HT-29 (cell line): ENCODE results near the gene PCDHA9. TPM values are rescaled to one million over a fixed set of nuclear protein-coding genes. Genes with fewer than 3 reads are reported as not detected.
"Not testable (repeated sequence)": the region's sequence is repeated elsewhere in the genome, so short reads cannot be mapped to it uniquely, and the experiment has no call there.

ENCODE experiments used
- DNase-seq: peaks from one replicate; pipeline ENCODE4 v3.0.0-alpha.2; 2015; ENCODE audit warnings: low spot score
- total RNA-seq: library from RNA; depleted of rRNA; stranded (reverse); fragments of >200 nt; shearing (Covaris generic); gene quantifications from 2 replicates; pipeline ENCODE4 v1.2.3, GENCODE V29; 2014; rRNA removed

PCDHA9 gene
- not detected in 2 replicates for total RNA-seq

GRCh38 chr5:140848139-140849102, at the start of gene PCDHA9:
Gene PCDHA9 (plus strand): TSS chr5:140848382. CDS start chr5:140848496, 114 bp downstream.
- DNase-seq = not testable (repeated sequence)

DNA sequence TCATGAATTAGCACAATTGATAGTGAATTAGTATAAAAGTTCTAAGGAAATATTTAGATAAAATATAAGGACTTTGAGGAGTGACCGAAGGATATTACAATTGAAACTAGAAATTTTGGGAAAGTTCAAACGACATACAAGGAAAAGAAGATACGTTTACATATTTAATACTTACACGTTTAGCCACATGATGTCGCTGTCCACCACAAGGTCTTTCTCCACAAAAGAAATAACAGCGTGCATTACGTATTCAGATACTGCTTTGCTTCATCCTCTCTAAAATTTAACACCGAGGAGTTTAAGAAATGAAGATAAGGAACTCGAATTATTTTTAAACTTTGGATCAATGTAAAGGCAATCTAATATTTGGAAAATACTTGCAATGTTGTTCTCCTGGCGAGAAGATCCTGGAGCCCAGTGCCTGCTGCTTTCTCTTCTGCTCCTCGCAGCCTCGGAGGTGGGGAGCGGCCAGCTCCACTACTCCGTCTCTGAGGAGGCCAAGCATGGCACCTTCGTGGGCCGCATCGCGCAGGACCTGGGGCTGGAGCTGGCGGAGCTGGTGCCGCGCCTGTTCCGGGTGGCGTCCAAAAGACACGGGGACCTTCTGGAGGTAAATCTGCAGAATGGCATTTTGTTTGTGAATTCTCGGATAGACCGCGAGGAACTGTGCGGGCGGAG, 47.2 kb upstream of the PCDHA9 start, which contains the start of gene PCDHA3:
TSS of gene PCDHA3 (plus strand) at position 242 of the 678 bp plus-strand sequence.
- DNase-seq = no peak

- no peak for DNase-seq
Measured at GRCh38 chr5:140801494-140801841, 46.7 kb upstream of the PCDHA9 start.

GRCh38 chr5:140802381-140802780, 45.8 kb upstream of the PCDHA9 start:
- DNase-seq = not testable (repeated sequence)

- no peak for DNase-seq
Measured at GRCh38 chr5:140802781-140803271, 45.4 kb upstream of the PCDHA9 start.

GRCh38 chr5:140806834-140807775, 41.1 kb upstream of the PCDHA9 start, which contains the start of gene PCDHA4:
Gene PCDHA4 (plus strand): TSS chr5:140807068.
- no peak for DNase-seq

- not testable (repeated sequence) for DNase-seq
Measured at GRCh38 chr5:140808241-140808888, 39.8 kb upstream of the PCDHA9 start.

DNA sequence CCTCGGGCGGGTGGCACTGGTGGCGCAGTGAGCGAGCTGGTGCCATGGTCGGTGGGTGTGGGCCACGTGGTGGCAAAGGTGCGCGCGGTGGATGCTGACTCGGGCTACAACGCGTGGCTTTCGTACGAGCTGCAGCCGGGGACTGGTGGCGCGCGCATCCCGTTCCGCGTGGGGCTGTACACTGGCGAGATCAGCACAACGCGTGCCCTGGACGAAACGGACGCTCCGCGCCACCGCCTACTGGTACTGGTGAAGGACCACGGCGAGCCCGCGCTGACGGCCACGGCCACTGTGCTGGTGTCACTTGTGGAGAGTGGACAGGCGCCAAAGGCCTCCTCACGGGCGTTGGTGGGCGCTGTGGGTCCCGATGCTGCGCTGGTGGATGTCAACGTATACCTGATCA, 39.3 kb upstream of the PCDHA9 start:
- no peak for DNase-seq

DNA sequence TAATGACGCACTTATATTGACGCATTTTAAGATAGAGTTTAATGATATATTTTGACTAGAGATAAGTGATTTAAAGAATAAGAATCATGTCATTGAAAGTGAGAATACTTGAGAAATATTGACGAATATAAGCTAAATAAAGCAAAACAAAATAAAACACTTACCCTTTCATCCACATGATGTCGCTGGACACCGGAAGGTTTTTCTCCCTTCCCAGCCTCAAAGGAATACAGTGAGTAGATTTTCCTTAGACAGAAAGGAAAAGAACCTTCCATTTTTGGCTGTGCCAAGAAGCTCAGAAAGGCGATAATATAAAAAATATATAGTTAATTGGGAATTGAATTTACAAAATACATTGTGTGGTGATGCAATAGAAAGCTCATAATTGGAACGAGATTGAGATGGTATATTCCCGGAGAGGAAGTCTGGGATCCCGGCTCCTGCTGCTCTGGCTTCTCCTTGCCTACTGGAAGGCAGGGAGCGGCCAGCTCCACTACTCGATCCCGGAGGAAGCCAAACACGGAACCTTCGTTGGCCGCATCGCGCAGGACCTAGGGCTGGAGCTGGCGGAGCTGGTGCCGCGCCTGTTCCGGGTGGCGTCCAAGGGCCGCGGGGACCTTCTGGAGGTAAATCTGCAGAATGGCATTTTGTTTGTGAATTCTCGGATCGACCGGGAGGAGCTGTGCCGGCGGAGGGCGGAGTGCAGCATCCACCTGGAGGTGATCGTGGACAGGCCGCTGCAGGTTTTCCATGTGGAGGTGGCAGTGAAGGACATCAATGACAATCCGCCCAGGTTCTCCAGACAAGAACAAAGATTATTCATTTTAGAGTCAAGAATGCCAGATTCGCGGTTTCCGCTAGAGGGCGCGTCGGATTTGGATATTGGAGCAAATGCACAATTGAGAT, 26.6 kb upstream of the PCDHA9 start, which contains the start of gene PCDHA5:
TSS of gene PCDHA5 (plus strand) at position 239 of the 906 bp plus-strand sequence.
- DNase-seq = no peak

GRCh38 chr5:140822281-140822629, 25.9 kb upstream of the PCDHA9 start:
- no peak for DNase-seq

- not testable (repeated sequence) for DNase-seq
Measured at GRCh38 chr5:140822969-140823368, 25.2 kb upstream of the PCDHA9 start.

DNA sequence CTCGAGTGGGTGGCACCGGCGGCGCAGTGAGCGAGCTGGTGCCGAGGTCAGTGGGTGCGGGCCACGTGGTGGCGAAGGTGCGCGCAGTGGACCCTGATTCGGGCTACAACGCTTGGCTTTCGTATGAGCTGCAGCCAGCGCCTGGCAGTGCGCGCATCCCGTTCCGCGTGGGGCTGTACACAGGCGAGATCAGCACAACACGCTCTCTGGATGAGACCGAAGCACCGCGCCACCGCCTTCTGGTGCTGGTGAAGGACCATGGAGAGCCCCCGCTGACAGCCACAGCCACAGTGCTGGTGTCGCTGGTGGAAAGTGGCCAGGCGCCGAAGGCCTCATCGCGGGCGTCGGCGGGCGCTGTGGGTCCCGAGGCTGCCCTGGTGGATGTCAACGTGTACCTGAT, 24.7 kb upstream of the PCDHA9 start:
- DNase-seq = no peak

DNA sequence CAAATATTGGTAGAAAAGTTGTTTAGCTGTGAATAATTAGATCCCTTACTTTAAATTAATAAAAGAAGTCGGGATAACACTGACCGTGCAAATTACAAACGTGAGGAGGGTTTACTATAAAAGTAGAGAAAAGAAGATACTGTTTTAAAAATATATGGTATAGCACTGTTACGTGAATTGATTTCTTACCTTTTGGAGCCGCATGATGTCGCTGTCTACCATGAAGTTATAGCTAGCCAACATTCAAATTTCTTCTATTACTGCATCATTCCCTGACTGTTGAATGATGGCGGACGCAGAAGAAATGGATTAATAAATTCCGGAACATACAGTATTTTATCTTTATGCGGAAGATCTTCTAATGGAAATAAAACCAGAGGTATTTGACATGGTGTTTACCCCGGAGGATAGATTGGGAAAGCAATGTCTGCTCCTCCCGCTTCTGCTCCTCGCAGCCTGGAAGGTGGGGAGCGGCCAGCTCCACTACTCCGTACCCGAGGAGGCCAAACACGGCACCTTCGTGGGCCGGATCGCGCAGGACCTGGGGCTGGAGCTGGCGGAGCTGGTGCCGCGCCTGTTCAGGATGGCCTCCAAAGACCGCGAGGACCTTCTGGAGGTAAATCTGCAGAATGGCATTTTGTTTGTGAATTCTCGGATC, 20.3 kb upstream of the PCDHA9 start, which contains the start of gene PCDHA6:
TSS of gene PCDHA6 (plus strand) at position 257 of the 658 bp plus-strand sequence. CDS start at position 389, 132 bp downstream.
- DNase-seq = no peak

DNA sequence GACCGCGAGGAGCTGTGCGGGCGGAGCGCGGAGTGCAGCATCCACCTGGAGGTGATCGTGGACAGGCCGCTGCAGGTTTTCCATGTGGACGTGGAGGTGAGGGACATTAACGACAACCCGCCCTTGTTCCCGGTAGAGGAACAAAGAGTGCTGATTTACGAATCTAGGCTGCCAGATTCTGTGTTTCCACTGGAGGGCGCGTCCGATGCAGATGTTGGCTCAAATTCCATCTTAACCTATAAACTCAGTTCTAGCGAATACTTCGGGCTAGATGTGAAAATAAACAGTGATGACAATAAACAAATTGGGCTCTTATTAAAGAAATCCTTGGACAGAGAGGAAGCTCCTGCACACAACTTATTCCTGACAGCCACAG, 19.8 kb upstream of the PCDHA9 start:
- no peak for DNase-seq

DNA sequence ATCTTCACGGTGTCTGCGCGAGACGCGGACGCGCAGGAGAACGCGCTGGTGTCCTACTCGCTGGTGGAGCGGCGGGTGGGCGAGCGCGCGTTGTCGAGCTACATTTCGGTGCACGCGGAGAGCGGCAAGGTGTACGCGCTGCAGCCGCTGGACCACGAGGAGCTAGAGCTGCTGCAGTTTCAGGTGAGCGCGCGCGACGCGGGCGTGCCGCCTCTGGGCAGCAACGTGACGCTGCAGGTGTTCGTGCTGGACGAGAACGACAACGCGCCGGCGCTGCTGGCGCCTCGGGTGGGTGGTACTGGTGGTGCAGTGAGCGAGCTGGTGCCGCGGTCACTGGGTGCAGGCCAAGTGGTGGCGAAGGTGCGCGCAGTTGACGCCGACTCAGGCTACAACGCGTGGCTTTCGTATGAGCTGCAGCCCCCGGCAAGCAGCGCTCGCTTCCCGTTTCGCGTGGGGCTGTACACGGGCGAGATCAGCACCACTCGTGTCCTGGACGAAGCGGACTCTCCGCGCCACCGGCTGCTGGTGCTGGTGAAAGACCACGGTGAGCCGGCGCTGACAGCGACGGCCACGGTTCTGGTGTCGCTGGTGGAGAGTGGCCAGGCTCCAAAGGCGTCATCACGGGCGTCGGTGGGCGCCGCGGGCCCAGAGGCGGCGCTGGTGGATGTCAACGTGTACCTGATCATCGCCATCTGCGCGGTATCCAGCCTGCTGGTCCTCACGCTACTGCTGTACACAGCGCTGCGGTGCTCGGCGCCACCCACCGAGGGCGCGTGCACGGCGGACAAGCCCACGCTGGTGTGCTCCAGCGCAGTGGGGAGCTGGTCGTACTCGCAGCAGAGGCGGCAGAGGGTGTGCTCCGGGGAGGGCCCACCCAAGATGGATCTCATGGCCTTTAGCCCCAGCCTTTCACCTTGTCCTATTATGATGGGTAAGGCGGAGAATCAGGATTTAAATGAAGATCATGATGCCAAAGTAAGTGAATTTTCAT, 18.4 kb upstream of the PCDHA9 start:
- not testable (repeated sequence) for DNase-seq

DNA sequence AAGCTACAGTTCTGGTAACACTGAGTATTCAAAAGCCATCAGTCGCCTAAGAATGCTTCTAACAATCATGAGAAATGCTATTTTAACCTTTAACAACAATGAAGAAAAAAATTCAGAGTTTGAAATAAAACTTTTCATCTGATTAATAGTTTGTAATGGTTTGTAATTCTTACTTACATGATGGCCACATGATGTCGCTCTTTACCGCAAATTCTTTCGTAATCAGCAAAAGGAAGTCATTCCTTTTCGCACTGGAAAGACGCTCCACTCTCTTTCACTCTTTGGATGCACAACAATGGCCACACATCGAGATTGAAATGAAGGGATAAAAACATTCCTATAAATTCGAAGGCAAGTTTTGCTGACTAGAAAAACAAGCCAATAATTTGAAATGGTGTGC, 14.2 kb upstream of the PCDHA9 start, which contains the start of gene PCDHA7:
TSS of gene PCDHA7 (plus strand) at position 277 of the 400 bp plus-strand sequence. CDS start at position 392, 115 bp downstream.
- DNase-seq = no peak

DNA sequence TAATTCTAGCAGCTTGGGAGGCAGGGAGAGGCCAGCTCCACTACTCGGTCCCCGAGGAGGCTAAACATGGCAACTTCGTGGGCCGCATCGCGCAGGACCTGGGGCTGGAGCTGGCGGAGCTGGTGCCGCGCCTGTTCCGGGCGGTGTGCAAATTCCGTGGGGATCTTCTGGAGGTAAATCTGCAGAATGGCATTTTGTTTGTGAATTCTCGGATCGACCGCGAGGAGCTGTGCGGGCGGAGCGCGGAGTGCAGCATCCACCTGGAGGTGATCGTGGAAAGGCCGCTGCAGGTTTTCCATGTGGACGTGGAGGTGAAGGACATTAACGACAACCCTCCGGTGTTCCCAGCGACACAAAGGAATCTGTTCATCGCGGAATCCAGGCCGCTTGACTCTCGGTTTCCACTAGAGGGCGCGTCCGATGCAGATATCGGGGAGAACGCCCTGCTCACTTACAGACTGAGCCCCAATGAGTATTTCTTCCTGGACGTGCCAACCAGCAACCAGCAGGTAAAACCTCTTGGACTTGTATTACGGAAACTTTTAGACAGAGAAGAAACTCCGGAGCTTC, 13.7 kb upstream of the PCDHA9 start:
- DNase-seq = not testable (repeated sequence)
